HepG2 (cell line): Measurements from ENCODE around the gene TROAP. TPM values are rescaled to one million over a fixed set of nuclear protein-coding genes. Genes with fewer than 3 reads are reported as not detected.

Source experiments
- HIVEP1 ChIP-seq: sonication (generic); formaldehyde crosslinking; IDR thresholded peaks from 2 replicates; pipeline ENCODE4 v1.4.0; 2020; ENCODE audit warnings: mild to moderate bottlenecking, missing genetic modification reagents
- KDM2A ChIP-seq: sonication (generic); formaldehyde crosslinking; IDR thresholded peaks from 2 replicates; pipeline ENCODE4 v1.4.0; 2020; ENCODE audit warnings: low read depth, missing genetic modification reagents, borderline replicate concordance
- MAZ ChIP-seq, 2 experiments: sonication (generic) in 1 of 2; formaldehyde crosslinking in 1 of 2; IDR thresholded peaks; 2 replicates each; pipeline versions ENCODE4 v1.5.0 to v1.6.1; 2012 to 2020; ENCODE audit warnings: low read depth in 2 of 2, mild to moderate bottlenecking in 2 of 2, borderline replicate concordance in 1 of 2, improper control_type of control experiment in 1 of 2, low read length in 1 of 2, missing genetic modification reagents in 1 of 2, moderate library complexity in 1 of 2
- MXI1 ChIP-seq: IDR thresholded peaks from 3 replicates; pipeline ENCODE4 v1.6.1; 2012; ENCODE audit warnings: low read depth, low read length, inconsistent platforms, borderline replicate concordance
- PHF21A ChIP-seq: sonication (generic); formaldehyde crosslinking; IDR thresholded peaks from 2 replicates; pipeline ENCODE4 v1.5.0; 2020; ENCODE audit warnings: mild to moderate bottlenecking, missing genetic modification reagents
- PITX1 ChIP-seq: sonication (generic); formaldehyde crosslinking; IDR thresholded peaks from 2 replicates; pipeline ENCODE4 v1.5.1; 2020; ENCODE audit warnings: mild to moderate bottlenecking, missing genetic modification reagents
- SETDB1 ChIP-seq: sonication (generic); formaldehyde crosslinking; IDR thresholded peaks from 2 replicates; pipeline ENCODE4 v1.5.1; 2020; ENCODE audit warnings: missing genetic modification reagents, mild to moderate bottlenecking, borderline replicate concordance
- TCF12 ChIP-seq, 2 experiments: fragments of 450-650 bp in 1 of 2; sonication (generic) in 1 of 2; formaldehyde crosslinking in 1 of 2; IDR thresholded peaks; 2 replicates each; pipeline versions ENCODE4 v1.6.1 to v1.8.0; 2017 to 2022; ENCODE audit warnings: antibody characterized with exemption in 1 of 2, mild to moderate bottlenecking in 1 of 2, missing genetic modification reagents in 1 of 2, moderate library complexity in 1 of 2
- XRCC5 ChIP-seq: fragments of 200-400 bp; formaldehyde crosslinking; optimal IDR thresholded peaks from 2 replicates; pipeline ENCODE3; 2017; ENCODE audit warnings: mild to moderate bottlenecking, low read length
- ZBTB7B ChIP-seq: sonication (generic); formaldehyde crosslinking; IDR thresholded peaks from 2 replicates; pipeline ENCODE4 v1.4.0; 2020; ENCODE audit warnings: missing genetic modification reagents
- ZMAT3 ChIP-seq: sonication (generic); formaldehyde crosslinking; conservative IDR thresholded peaks from 2 replicates; pipeline ENCODE4 v1.7.0; 2021; ENCODE audit warnings: missing genetic modification reagents
- ZNF337 ChIP-seq: sonication (generic); formaldehyde crosslinking; IDR thresholded peaks from 2 replicates; pipeline ENCODE4 v1.5.1; 2020; ENCODE audit warnings: missing genetic modification reagents, low read depth, mild to moderate bottlenecking, borderline replicate concordance
- ZNF501 ChIP-seq: sonication (generic); formaldehyde crosslinking; IDR thresholded peaks from 2 replicates; pipeline ENCODE4 v1.5.1; 2020; ENCODE audit warnings: mild to moderate bottlenecking, moderate library complexity, missing genetic modification reagents
- ZNF761 ChIP-seq: sonication (generic); formaldehyde crosslinking; conservative IDR thresholded peaks from 2 replicates; pipeline ENCODE4 v1.4.0; 2020; ENCODE audit warnings: mild to moderate bottlenecking, missing genetic modification reagents
- ZSCAN29 ChIP-seq: sonication (generic); formaldehyde crosslinking; conservative IDR thresholded peaks from 2 replicates; pipeline ENCODE4 v1.4.0; 2020; ENCODE audit warnings: mild to moderate bottlenecking, missing genetic modification reagents
- polyA plus RNA-seq, 8 experiments: library from polyadenylated mRNA; depleted of rRNA in 3 of 8; stranded (reverse) in 7 of 8; unstranded in 1 of 8; fragments of >200 nt; fragmentation: Illumina TruSeq in 4 of 8; extraction: Trizol in 4 of 8; gene quantifications; 2 replicates each; pipeline versions ENCODE4 v1.2.1 to v1.2.3, GENCODE V29; 2011 to 2016; ENCODE audit warnings: low read depth in 4 of 8, missing spikeins in 1 of 8, mixed read lengths in 1 of 8; ENCODE audit not compliant: insufficient read depth in 1 of 8
- total RNA-seq, 5 experiments: library from RNA; depleted of rRNA; stranded (reverse); fragments of >200 nt; fragmentation: Illumina TruSeq; extraction: Trizol; gene quantifications; 2 replicates each; pipeline ENCODE4 v1.2.3, GENCODE V29; 2016; ENCODE audit warnings: low read depth in 1 of 5
- TF ChIP-seq, protein P1 (sequence below): sonication (generic); formaldehyde crosslinking; IDR thresholded peaks from 2 replicates; pipeline ENCODE4 v1.4.0; 2020; ENCODE audit warnings: missing genetic modification reagents
- TF ChIP-seq, protein P2 (sequence below): sonication (generic); formaldehyde crosslinking; IDR thresholded peaks from 2 replicates; pipeline ENCODE4 v1.5.1; 2020; ENCODE audit warnings: mild to moderate bottlenecking, missing genetic modification reagents, moderate library complexity
- TF ChIP-seq, protein P3 (sequence below): sonication (generic); formaldehyde crosslinking; IDR thresholded peaks from 2 replicates; pipeline ENCODE4 v1.4.0; 2020; ENCODE audit warnings: missing genetic modification reagents, borderline replicate concordance
- TF ChIP-seq, protein P4 (sequence below): sonication (generic); formaldehyde crosslinking; IDR thresholded peaks from 2 replicates; pipeline ENCODE4 v1.4.0; 2020; ENCODE audit warnings: mild to moderate bottlenecking, missing genetic modification reagents

The TROAP gene
- total and polyA plus RNA-seq, 2 of the 13 experiments (the other 11 are each of a cell fraction or from before 2014, with no cell fraction given): 22.5 to 30.9 TPM

DNA sequence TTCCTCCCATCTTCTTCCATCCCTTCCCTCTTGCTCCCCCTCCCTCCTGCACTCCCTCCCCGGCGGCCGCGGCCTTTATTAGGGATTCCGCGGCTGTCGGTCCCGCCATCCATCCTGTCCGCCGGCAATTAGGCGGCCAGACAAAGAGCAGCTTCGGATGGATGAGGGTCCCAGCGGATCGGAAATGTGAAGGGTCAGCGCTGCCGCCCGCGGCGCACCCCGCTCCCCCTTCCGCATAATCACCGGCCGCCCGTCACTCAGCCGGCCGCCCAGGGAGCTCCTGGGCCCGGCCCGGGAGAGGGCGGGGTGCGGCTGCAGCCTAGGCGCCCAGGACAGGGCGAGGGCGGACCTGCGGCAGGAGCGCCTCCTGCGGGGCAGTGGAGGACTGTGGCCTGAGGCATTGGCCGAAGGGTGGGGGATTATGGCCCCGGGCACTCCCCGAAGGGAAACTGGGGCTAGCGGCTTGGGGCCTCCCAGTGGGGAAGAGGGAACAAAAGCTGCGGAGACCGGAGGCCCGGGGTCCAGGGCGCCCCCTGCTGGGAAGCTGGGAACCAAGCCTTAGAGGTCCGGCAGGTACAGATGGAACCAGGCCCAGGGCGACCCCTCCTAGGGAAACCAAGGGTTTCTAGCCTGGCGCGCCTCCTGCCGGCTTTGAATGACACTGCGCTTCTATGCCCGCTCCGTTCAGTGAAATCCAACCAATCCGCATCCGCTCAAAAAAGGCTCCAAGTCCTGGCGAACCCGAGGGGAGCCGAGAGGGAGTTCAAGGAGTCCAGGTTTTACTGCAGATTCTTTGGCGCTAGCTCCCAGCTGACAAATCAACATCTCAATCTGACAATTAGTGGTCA is 19.2 kb downstream of the TROAP start (continued):
- TF ChIP-seq KDM2A (CRISPR knock-in tag) (peak; percentile 76; the same call in 1 of the 2 replicates), SETDB1 (no peak), ZBTB7B (CRISPR knock-in tag) (peak; percentile 90), ZSCAN29 (CRISPR knock-in tag) (no peak), HIVEP1 (CRISPR knock-in tag) (peak; percentile 34; the same call in 1 of the 2 replicates), ZMAT3 (no peak), ZNF761 (peak; percentile 59; the same call in 1 of the 2 replicates), XRCC5 (peak; percentile 82), MXI1 (peak; percentile 45; the same call in 1 of the 3 replicates), ZNF501 (CRISPR knock-in tag) (peak; percentile 66; the same call in 1 of the 2 replicates), TCF12 (IDR thresholded peaks at IDR 0.05) (no peak), TCF12 (CRISPR knock-in tag; IDR thresholded peaks at IDR 0.05) (no peak), PITX1 (0 out of 2 replicates have a peak, but pooled peaks have one; percentile 16), ZNF337 (CRISPR knock-in tag) (0 out of 2 replicates have a peak, but pooled peaks have one; percentile 44), MAZ (IDR thresholded peaks at IDR 0.05; ENCODE audit: borderline replicate concordance, low read depth, low read length) (peak; percentile 44; the same call in 1 of the 2 replicates), MAZ (CRISPR knock-in tag; IDR thresholded peaks at IDR 0.05; ENCODE audit: low read depth) (peak; percentile 79), PHF21A (CRISPR knock-in tag) (peak; percentile 45; the same call in 1 of the 2 replicates)
- TF ChIP-seq, protein P1, sequence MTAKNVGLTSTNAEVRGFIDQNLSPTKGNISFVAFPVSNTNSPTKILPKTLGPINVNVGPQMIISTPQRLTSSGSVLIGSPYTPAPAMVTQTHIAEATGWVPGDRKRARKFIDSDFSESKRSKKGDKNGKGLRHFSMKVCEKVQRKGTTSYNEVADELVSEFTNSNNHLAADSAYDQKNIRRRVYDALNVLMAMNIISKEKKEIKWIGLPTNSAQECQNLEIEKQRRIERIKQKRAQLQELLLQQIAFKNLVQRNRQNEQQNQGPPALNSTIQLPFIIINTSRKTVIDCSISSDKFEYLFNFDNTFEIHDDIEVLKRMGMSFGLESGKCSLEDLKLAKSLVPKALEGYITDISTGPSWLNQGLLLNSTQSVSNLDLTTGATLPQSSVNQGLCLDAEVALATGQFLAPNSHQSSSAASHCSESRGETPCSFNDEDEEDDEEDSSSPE (CRISPR knock-in tag): no peak
- TF ChIP-seq, protein P2, sequence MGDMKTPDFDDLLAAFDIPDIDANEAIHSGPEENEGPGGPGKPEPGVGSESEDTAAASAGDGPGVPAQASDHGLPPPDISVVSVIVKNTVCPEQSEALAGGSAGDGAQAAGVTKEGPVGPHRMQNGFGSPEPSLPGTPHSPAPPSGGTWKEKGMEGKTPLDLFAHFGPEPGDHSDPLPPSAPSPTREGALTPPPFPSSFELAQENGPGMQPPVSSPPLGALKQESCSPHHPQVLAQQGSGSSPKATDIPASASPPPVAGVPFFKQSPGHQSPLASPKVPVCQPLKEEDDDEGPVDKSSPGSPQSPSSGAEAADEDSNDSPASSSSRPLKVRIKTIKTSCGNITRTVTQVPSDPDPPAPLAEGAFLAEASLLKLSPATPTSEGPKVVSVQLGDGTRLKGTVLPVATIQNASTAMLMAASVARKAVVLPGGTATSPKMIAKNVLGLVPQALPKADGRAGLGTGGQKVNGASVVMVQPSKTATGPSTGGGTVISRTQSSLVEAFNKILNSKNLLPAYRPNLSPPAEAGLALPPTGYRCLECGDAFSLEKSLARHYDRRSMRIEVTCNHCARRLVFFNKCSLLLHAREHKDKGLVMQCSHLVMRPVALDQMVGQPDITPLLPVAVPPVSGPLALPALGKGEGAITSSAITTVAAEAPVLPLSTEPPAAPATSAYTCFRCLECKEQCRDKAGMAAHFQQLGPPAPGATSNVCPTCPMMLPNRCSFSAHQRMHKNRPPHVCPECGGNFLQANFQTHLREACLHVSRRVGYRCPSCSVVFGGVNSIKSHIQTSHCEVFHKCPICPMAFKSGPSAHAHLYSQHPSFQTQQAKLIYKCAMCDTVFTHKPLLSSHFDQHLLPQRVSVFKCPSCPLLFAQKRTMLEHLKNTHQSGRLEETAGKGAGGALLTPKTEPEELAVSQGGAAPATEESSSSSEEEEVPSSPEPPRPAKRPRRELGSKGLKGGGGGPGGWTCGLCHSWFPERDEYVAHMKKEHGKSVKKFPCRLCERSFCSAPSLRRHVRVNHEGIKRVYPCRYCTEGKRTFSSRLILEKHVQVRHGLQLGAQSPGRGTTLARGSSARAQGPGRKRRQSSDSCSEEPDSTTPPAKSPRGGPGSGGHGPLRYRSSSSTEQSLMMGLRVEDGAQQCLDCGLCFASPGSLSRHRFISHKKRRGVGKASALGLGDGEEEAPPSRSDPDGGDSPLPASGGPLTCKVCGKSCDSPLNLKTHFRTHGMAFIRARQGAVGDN (CRISPR knock-in tag): peak; percentile 76
- TF ChIP-seq, protein P3, sequence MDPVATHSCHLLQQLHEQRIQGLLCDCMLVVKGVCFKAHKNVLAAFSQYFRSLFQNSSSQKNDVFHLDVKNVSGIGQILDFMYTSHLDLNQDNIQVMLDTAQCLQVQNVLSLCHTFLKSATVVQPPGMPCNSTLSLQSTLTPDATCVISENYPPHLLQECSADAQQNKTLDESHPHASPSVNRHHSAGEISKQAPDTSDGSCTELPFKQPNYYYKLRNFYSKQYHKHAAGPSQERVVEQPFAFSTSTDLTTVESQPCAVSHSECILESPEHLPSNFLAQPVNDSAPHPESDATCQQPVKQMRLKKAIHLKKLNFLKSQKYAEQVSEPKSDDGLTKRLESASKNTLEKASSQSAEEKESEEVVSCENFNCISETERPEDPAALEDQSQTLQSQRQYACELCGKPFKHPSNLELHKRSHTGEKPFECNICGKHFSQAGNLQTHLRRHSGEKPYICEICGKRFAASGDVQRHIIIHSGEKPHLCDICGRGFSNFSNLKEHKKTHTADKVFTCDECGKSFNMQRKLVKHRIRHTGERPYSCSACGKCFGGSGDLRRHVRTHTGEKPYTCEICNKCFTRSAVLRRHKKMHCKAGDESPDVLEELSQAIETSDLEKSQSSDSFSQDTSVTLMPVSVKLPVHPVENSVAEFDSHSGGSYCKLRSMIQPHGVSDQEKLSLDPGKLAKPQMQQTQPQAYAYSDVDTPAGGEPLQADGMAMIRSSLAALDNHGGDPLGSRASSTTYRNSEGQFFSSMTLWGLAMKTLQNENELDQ: no peak
- TF ChIP-seq, protein P4, sequence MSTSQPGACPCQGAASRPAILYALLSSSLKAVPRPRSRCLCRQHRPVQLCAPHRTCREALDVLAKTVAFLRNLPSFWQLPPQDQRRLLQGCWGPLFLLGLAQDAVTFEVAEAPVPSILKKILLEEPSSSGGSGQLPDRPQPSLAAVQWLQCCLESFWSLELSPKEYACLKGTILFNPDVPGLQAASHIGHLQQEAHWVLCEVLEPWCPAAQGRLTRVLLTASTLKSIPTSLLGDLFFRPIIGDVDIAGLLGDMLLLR (CRISPR knock-in tag): 0 out of 2 replicates have a peak, but pooled peaks have one; percentile 23
